Adipocyte (in vitro differentiated cells): ENCODE results near the gene GGT6.

Source experiments
- DNase-seq: peaks from one replicate; pipeline ENCODE4 v3.0.0-alpha.2; 2015; ENCODE audit warnings: low read depth
- H3K27me3 ChIP-seq: replicated peaks from 2 replicates; pipeline ENCODE4 v1.7.0; 2013; ENCODE audit warnings: mild to moderate bottlenecking, low read length, moderate library complexity; ENCODE audit not compliant: control insufficient read depth, insufficient read depth
- H3K36me3 ChIP-seq: 2 replicates; pipeline ENCODE4 v1.7.0; 2013; ENCODE audit warnings: low read length, mild to moderate bottlenecking, moderate library complexity; ENCODE audit not compliant: control insufficient read depth, insufficient read depth, severe bottlenecking
- H3K4me1 ChIP-seq: 2 replicates; pipeline ENCODE4 v1.7.0; 2013; ENCODE audit warnings: mild to moderate bottlenecking, low read length, moderate library complexity; ENCODE audit not compliant: control insufficient read depth, insufficient read depth
- H3K4me3 ChIP-seq: 2 replicates; pipeline ENCODE4 v1.7.0; 2013; ENCODE audit warnings: mild to moderate bottlenecking, low read length, moderate library complexity
- H3K9ac ChIP-seq: 2 replicates; pipeline ENCODE4 v1.7.0; 2013; ENCODE audit warnings: mild to moderate bottlenecking, low read length, moderate library complexity
- H3K9me3 ChIP-seq: 2 replicates; pipeline ENCODE4 v1.7.0; 2013; ENCODE audit warnings: mild to moderate bottlenecking, low read length, moderate library complexity; ENCODE audit not compliant: control insufficient read depth

GGT6 gene

GRCh38 chr17:4512156-4513112 lies 47.9 kb downstream of the GGT6 start:
- H3K36me3 ChIP-seq: no peaks in the 10 kb centered on the region
- no peak overlapping the region for H3K9ac ChIP-seq
- H3K9me3 ChIP-seq: no peaks in the 10 kb centered on the region
- no peaks in the 10 kb centered on the region for H3K4me1 ChIP-seq
- no peak for DNase-seq
- no peak overlapping the region for H3K4me3 ChIP-seq
- peaks cover 44% of the 10 kb centered on the region for H3K27me3 ChIP-seq

- Histone ChIP-seq H3K4me1 (no peaks in the 10 kb centered on the region), H3K27me3 (peaks cover 44% of the 10 kb centered on the region), H3K9ac (no peak overlapping the region), H3K9me3 (no peaks in the 10 kb centered on the region), H3K4me3 (no peak overlapping the region), H3K36me3 (no peaks in the 10 kb centered on the region)
- no peak for DNase-seq
Measured at GRCh38 chr17:4511199-4511932, 49.0 kb downstream of the GGT6 start.

GRCh38 chr17:4510618-4510941 lies 49.8 kb downstream of the GGT6 start:
- no peaks in the 10 kb centered on the region for H3K36me3 ChIP-seq
- DNase-seq: no peak
- no peak overlapping the region for H3K4me3 ChIP-seq
- H3K4me1 ChIP-seq: no peaks in the 10 kb centered on the region
- no peak overlapping the region for H3K9ac ChIP-seq
- peaks cover 52% of the 10 kb centered on the region for H3K27me3 ChIP-seq
- H3K9me3 ChIP-seq: no peaks in the 10 kb centered on the region

GRCh38 chr17:4509923-4510617 lies 50.3 kb downstream of the GGT6 start:
- Histone ChIP-seq H3K4me3 (no peak overlapping the region), H3K4me1 (no peaks in the 10 kb centered on the region), H3K36me3 (no peaks in the 10 kb centered on the region), H3K27me3 (peaks cover 57% of the 10 kb centered on the region), H3K9ac (no peak overlapping the region), H3K9me3 (no peaks in the 10 kb centered on the region)
- DNase-seq: no peak

- Histone ChIP-seq H3K9ac (no peak overlapping the region), H3K4me3 (no peak overlapping the region), H3K36me3 (no peaks in the 10 kb centered on the region), H3K4me1 (no peaks in the 10 kb centered on the region), H3K9me3 (no peaks in the 10 kb centered on the region), H3K27me3 (peaks cover 62% of the 10 kb centered on the region)
- no peak for DNase-seq
Measured at GRCh38 chr17:4509401-4509800, 51.0 kb downstream of the GGT6 start.

DNA sequence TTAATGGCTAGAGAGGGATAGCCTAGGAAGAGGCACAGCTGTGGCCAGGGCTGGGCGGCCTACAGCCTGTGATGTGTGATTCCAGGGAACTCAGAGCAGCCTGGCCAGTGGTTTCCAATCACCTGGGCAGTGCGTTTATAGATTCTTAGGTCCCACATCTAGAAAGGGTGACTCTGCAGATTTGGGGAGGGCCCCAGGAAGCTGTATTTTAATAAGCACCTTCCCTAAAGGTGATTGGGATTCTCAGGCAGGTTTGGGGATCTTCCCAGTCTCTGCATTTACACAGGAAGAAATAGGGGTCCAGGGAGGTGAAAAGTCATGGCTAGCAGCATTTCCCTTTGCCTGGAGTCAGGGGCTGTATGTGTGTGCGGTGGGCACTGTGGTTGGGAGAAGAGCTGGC lies 52.2 kb downstream of the GGT6 start:
- H3K4me3 ChIP-seq: no peak overlapping the region
- no peak for DNase-seq
- H3K27me3 ChIP-seq: peaks cover 73% of the 10 kb centered on the region
- H3K4me1 ChIP-seq: no peaks in the 10 kb centered on the region
- H3K9me3 ChIP-seq: no peaks in the 10 kb centered on the region
- H3K36me3 ChIP-seq: no peaks in the 10 kb centered on the region
- no peak overlapping the region for H3K9ac ChIP-seq

DNA sequence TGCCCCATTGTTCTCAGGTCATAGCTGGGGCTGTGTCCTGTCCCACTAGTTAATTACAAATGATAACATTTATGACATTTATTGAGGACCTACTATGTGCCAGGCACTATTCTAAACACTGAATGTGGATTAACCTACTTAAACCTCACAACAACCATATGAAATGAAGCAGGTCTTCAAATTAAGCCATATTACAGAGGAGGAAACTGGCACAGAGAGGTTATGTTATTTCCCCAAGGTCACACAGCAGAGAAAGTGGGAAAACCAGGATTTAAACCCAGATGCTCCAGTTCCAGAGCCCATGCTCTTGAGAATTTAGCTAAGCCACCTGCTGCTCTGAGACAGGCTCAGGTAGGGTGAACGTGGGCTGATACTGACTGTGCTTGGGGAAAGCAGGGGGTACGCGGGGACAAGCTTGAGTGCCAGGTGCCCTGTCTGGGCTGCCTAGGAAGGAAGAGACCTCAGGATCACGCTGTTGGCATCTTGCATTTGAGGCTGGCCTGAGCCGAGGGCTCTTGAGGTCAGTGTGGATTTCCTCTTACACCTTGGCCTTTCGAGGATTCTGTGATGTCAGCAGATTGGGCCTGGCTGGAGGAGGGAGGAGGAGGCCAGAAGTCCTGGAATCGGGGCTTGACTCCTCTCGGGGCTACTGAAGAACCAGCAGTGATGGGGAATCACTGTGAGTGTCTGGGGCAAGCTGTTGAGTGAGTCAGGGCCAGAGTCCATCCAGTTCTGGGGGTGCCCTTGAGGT lies 52.8 kb downstream of the GGT6 start:
- H3K9me3 ChIP-seq: no peaks in the 10 kb centered on the region
- no peaks in the 10 kb centered on the region for H3K36me3 ChIP-seq
- no peak overlapping the region for H3K4me3 ChIP-seq
- H3K27me3 ChIP-seq: peaks cover 79% of the 10 kb centered on the region
- DNase-seq: no peak
- H3K4me1 ChIP-seq: no peaks in the 10 kb centered on the region
- H3K9ac ChIP-seq: no peak overlapping the region
